ENCODE data around the gene AOPEP. TPM values are rescaled to one million over a fixed set of nuclear protein-coding genes. Genes with fewer than 3 reads are reported as not detected.

The AOPEP gene
- total RNA-seq, 1 experiment from 2014 or later = 15.0 TPM

DNA sequence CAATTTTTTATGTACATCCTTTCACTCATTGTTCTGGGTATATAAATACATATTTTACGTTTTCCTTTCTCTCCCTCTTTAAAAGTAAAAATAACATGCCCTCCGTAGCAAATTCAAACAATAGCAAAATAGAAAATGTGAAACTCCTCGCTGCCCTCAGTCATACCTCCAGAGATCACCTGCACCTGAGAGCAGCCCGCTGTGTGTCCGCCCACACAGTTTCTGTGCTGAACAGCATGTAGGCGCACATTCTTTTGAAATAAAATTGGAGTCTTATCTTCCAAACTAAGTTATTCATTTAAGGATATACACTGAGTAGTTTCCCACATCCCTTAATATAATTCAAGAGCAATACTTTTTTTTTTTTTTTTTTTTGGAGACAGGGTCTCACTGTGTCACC is 255.7 kb downstream of the AOPEP start:
- no peak overlapping the region for H3K9ac ChIP-seq (ENCODE audit: extremely low read depth, insufficient read length, low read length)
- no peak overlapping the region for H3K14ac ChIP-seq (ENCODE audit: insufficient read depth, low read length)
- no peak overlapping the region for H3K56ac ChIP-seq (ENCODE audit: insufficient read length, low read depth, low read length)
- H4K91ac ChIP-seq (ENCODE audit: insufficient read length, low read depth, low read length) = no peak overlapping the region
- H3K4me3 Mint-ChIP-seq = no peak overlapping the region
- H3K27me3 Mint-ChIP-seq (ENCODE audit: low read depth) = no peaks in the 10 kb centered on the region
- no peak overlapping the region; a peak in 1 of 7 replicates for H3K27ac Mint-ChIP-seq
- H3K27me3 ChIP-seq (ENCODE audit: insufficient read depth, low read length) = no peaks in the 10 kb centered on the region
- no peak overlapping the region for H2BK20ac ChIP-seq (ENCODE audit: low read depth, low read length, poor library complexity, severe bottlenecking)
- no peak overlapping the region for H3K18ac ChIP-seq (ENCODE audit: insufficient read length, low read depth, low read length)
- H2BK5ac ChIP-seq (ENCODE audit: insufficient read length, low read length) = no peak overlapping the region
- no peak overlapping the region for H2BK120ac ChIP-seq (ENCODE audit: low read depth, low read length, poor library complexity, severe bottlenecking)
- H4K20me1 ChIP-seq (ENCODE audit: control insufficient read depth, insufficient read depth, insufficient read length) = no peaks in the 10 kb centered on the region
- TF ChIP-seq, protein P1, sequence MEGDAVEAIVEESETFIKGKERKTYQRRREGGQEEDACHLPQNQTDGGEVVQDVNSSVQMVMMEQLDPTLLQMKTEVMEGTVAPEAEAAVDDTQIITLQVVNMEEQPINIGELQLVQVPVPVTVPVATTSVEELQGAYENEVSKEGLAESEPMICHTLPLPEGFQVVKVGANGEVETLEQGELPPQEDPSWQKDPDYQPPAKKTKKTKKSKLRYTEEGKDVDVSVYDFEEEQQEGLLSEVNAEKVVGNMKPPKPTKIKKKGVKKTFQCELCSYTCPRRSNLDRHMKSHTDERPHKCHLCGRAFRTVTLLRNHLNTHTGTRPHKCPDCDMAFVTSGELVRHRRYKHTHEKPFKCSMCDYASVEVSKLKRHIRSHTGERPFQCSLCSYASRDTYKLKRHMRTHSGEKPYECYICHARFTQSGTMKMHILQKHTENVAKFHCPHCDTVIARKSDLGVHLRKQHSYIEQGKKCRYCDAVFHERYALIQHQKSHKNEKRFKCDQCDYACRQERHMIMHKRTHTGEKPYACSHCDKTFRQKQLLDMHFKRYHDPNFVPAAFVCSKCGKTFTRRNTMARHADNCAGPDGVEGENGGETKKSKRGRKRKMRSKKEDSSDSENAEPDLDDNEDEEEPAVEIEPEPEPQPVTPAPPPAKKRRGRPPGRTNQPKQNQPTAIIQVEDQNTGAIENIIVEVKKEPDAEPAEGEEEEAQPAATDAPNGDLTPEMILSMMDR (conservative IDR thresholded peaks at IDR 0.05) = no peak
- H3K9me3 Mint-ChIP-seq = no peaks in the 10 kb centered on the region
- no peaks in the 10 kb centered on the region for H3K23me2 ChIP-seq (ENCODE audit: insufficient read length, low read depth, low read length, poor library complexity, severe bottlenecking)
- WGBS (ENCODE audit: extremely low coverage, insufficient read length, low lambda C conversion rate) = no CpG with 5 or more reads among the region's 6 CpGs
- H3K9me3 ChIP-seq (ENCODE audit: control insufficient read depth, low read depth, low read length) = no peaks in the 10 kb centered on the region
- H4K5ac ChIP-seq (ENCODE audit: insufficient read length, low read depth, low read length) = no peak overlapping the region
- H3K4me1 Mint-ChIP-seq = peaks cover 26 to 51% of the 10 kb centered on the region in 2 experiments
- H3K79me2 ChIP-seq (ENCODE audit: insufficient read depth, low read length) = no peaks in the 10 kb centered on the region
- no peak for DNase-seq
- no peak overlapping the region for H3K4me2 ChIP-seq (ENCODE audit: insufficient read depth, insufficient read length, low read length)
- no peak overlapping the region for H2BK12ac ChIP-seq (ENCODE audit: insufficient read length, low read depth, low read length)
- H2AFZ ChIP-seq (ENCODE audit: low read length) = no peak overlapping the region
- no peaks in the 10 kb centered on the region for H3K36me3 Mint-ChIP-seq (ENCODE audit: insufficient read depth in 1 of 3, low read depth in 3 of 3)
- H4K8ac ChIP-seq (replicated peaks; ENCODE audit: insufficient read length, low read depth, low read length) = no peak overlapping the region
- peaks cover 6% of the 10 kb centered on the region; the same call in 1 of the 2 replicates for H3K4me1 ChIP-seq (ENCODE audit: insufficient read depth, low read length)
- H3T11ph ChIP-seq (ENCODE audit: low read length) = no peak overlapping the region
- no peaks in the 10 kb centered on the region for H3K79me1 ChIP-seq (ENCODE audit: insufficient read depth, low read depth, low read length, poor library complexity, severe bottlenecking)
- no peak overlapping the region for H3K23ac ChIP-seq (ENCODE audit: insufficient read length, low read depth, low read length)
- H2AK5ac ChIP-seq (ENCODE audit: insufficient read length, low read length) = no peak overlapping the region
- H2BK15ac ChIP-seq (ENCODE audit: low read depth, low read length) = no peak overlapping the region
- H3K4ac ChIP-seq (ENCODE audit: low read depth, low read length) = no peak overlapping the region
- no peak overlapping the region for H3K27ac ChIP-seq (ENCODE audit: insufficient read length, low read depth, low read length)
